Endothelial cell (in vitro differentiated cells): ENCODE data around the gene CABLES1. TPM values are rescaled to one million over a fixed set of nuclear protein-coding genes. Genes with fewer than 3 reads are reported as not detected.

ENCODE experiments used
- DNase-seq: peaks from one replicate; pipeline ENCODE4 v3.0.0; 2021; ENCODE audit warnings: low spot score
- H3K27ac Mint-ChIP-seq: one replicate; pipeline ENCODE4 v1.8.0; 2021; ENCODE audit warnings: mixed read lengths, inconsistent platforms; ENCODE audit not compliant: unreplicated experiment
- H3K27me3 Mint-ChIP-seq: one replicate; pipeline ENCODE4 v1.8.0; 2021; ENCODE audit warnings: mild to moderate bottlenecking, moderate library complexity, mixed read lengths, inconsistent platforms; ENCODE audit not compliant: unreplicated experiment
- H3K36me3 Mint-ChIP-seq: one replicate; pipeline ENCODE4 v1.8.0; 2021; ENCODE audit warnings: mild to moderate bottlenecking, low read depth, mixed read lengths, inconsistent platforms; ENCODE audit not compliant: unreplicated experiment
- H3K4me1 Mint-ChIP-seq: one replicate; pipeline ENCODE4 v1.8.0; 2021; ENCODE audit warnings: mild to moderate bottlenecking, mixed read lengths, inconsistent platforms; ENCODE audit not compliant: unreplicated experiment
- H3K4me3 Mint-ChIP-seq: one replicate; pipeline ENCODE4 v1.8.0; 2021; ENCODE audit warnings: mild to moderate bottlenecking, mixed read lengths, inconsistent platforms; ENCODE audit not compliant: unreplicated experiment
- H3K9me3 Mint-ChIP-seq: one replicate; pipeline ENCODE4 v1.8.0; 2021; ENCODE audit warnings: mixed read lengths, inconsistent platforms; ENCODE audit not compliant: unreplicated experiment
- total RNA-seq: library from RNA; stranded (reverse); fragmentation: NEBNext Ultra II Directional; extraction: Animal tissue kit (Norgen Biotek cat#: 25700); gene quantifications from one replicate; pipeline ENCODE4 v1.2.1, GENCODE V29; 2021; ENCODE audit not compliant: unreplicated experiment
- TF ChIP-seq, protein P1 (sequence below): fragments of 200-600 bp; sonication (generic); IDR thresholded peaks from one replicate; pipeline ENCODE4 v1.5.0; 2021; ENCODE audit warnings: antibody characterized with exemption; ENCODE audit not compliant: unreplicated experiment

CABLES1 gene
- total RNA-seq, 1 donor from 2014 or later: 24.9 TPM

DNA sequence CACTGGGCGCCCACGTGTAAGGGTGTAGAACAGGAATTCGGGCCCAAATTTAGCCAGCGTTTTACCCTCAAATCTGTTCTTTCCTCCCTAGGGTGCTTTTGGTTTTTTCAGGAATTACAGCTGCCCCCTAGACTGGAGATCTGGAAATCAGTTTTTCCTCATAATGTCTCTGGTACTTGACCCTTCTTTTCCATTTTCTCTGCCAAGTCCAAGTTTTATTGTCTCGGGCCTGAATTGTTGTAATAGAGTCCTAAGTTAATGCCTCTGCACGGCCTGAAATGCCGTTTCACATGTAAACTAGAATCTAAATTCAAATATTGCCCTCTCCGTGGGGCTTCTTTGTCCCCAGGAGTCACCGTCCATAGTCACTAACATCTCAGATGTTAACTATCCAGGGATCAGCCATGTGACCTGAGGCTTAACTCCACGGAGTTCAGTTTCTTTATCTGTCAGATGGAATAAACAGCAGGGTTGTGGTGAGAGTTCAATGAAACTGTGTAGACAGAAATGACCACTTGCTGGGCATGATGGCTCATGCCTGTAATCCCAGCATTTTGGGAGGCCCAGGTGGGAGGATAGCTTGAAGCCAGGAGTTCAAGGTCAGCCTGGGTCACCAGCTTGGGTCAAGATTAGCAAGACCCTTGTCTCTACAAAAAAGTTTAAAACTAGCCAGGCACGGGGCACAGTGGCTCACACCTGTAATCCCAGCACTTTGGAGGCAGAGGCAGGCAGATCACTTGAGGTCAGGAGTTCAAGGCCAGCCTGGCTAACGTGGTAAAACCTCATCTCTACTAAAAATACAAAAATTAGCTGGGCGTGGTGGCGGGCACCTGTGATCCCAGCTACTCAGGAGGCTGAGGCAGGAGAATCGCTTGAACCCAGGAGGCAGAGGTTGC lies 12.7 kb upstream of the CABLES1 start:
- no peaks in the 10 kb centered on the region for H3K36me3 Mint-ChIP-seq
- H3K27ac Mint-ChIP-seq: no peak overlapping the region
- no peaks in the 10 kb centered on the region for H3K4me1 Mint-ChIP-seq
- no peaks in the 10 kb centered on the region for H3K27me3 Mint-ChIP-seq
- DNase-seq: no peak
- no peaks in the 10 kb centered on the region for H3K9me3 Mint-ChIP-seq
- TF ChIP-seq, protein P1, sequence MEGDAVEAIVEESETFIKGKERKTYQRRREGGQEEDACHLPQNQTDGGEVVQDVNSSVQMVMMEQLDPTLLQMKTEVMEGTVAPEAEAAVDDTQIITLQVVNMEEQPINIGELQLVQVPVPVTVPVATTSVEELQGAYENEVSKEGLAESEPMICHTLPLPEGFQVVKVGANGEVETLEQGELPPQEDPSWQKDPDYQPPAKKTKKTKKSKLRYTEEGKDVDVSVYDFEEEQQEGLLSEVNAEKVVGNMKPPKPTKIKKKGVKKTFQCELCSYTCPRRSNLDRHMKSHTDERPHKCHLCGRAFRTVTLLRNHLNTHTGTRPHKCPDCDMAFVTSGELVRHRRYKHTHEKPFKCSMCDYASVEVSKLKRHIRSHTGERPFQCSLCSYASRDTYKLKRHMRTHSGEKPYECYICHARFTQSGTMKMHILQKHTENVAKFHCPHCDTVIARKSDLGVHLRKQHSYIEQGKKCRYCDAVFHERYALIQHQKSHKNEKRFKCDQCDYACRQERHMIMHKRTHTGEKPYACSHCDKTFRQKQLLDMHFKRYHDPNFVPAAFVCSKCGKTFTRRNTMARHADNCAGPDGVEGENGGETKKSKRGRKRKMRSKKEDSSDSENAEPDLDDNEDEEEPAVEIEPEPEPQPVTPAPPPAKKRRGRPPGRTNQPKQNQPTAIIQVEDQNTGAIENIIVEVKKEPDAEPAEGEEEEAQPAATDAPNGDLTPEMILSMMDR: no peak
- no peak overlapping the region for H3K4me3 Mint-ChIP-seq

DNA sequence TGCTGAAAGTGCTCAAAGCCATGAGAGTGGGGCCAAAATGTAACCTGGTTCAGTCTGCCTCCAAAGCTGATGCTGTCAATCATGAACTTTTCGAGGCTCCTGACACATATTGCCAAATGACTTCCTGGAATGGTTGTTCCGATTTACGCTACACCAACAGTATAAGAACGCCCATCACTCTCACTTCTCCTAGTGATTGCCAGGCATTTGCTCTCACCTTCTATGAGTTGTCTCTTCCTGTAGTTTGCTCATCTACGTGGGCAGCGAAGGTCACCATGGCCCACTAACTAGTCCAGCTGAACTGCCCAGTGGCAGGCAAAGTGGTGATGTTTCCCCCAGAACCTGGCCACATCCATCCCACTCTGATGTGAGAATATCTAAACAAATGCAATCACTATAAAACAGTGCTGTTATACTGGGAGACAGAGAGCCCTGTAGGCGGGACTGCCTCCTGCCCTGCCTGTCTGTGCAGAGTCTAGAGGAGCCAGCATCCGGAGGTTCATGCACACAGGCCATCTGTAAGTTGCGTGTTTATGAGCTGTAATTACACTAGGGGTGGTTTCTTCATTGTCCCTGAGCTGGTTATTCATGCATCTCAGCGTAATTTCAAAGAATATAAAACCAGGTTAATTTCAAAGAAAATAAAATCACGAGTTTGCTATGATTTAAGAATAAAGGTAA lies 8.8 kb upstream of the CABLES1 start:
- Mint-ChIP-seq H3K27ac (no peak overlapping the region), H3K36me3 (no peaks in the 10 kb centered on the region), H3K9me3 (no peaks in the 10 kb centered on the region), H3K4me1 (peaks cover 9% of the 10 kb centered on the region), H3K27me3 (no peaks in the 10 kb centered on the region), H3K4me3 (no peak overlapping the region)
- TF ChIP-seq, protein P1: no peak
- DNase-seq: no peak

DNA sequence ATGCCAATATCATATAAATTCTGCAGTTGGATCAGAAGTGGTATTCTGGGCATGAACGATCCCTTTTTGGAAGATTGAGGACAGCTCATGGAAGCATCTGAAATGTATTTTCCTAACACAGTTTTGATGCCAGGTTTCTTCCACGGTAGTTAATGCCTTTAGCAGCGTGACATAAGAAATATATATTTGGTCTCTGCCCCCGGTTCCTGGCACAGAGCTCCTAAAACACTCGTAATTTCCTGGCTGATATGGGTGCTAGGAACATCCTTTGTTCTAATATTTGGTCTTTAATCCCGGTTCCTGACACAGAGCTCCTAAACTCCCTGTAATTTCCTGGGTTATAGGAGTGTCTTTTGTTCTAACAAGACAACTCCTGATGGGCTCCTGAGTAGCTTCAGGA lies 8.2 kb upstream of the CABLES1 start:
- H3K4me1 Mint-ChIP-seq: peaks cover 13% of the 10 kb centered on the region
- H3K4me3 Mint-ChIP-seq: no peak overlapping the region
- no peaks in the 10 kb centered on the region for H3K27me3 Mint-ChIP-seq
- H3K9me3 Mint-ChIP-seq: no peaks in the 10 kb centered on the region
- no peaks in the 10 kb centered on the region for H3K36me3 Mint-ChIP-seq
- no peak overlapping the region for H3K27ac Mint-ChIP-seq
- no peak for DNase-seq
- TF ChIP-seq, protein P1: no peak

DNA sequence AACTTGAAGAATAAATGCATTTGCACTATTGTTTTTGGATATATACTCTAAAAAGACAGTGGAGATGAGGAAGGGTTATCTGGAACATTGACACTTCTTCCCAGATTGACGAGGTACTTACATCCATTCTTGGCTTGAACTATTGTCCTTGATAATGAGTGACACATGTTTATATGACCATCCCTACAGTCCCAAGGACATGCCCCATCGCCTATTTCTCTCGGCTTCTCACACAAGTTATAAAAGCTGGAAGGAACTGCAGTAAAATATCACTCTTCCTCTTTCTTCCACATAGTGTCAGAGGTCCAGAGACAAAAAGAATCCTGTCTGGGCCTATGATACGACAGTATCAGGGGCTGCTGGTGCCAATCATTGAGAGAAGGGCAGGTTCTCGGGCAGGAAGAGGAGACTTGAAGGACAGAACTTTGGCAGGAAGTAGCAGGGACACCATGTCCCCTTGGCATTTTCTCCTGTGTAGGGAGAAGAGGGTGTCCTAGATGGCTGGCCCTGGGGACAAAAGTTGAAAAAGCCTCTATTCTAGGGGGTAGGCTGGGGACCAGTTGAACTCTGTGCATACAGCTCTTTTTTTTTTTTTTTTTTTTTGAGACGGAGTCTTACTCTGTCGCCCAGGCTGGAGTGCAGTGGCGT lies 5.8 kb upstream of the CABLES1 start:
- Mint-ChIP-seq H3K27ac (no peak overlapping the region), H3K4me1 (peaks cover 15% of the 10 kb centered on the region), H3K36me3 (no peaks in the 10 kb centered on the region), H3K27me3 (no peaks in the 10 kb centered on the region), H3K9me3 (no peaks in the 10 kb centered on the region), H3K4me3 (no peak overlapping the region)
- no peak for DNase-seq
- TF ChIP-seq, protein P1: no peak
